Glutamatergic neuron (in vitro differentiated cells): ENCODE results near the gene ABCA2. TPM values are rescaled to one million over a fixed set of nuclear protein-coding genes. Genes with fewer than 3 reads are reported as not detected.
"Not testable (repeated sequence)": the region's sequence is repeated elsewhere in the genome, so short reads cannot be mapped to it uniquely, and the experiment has no call there.

ENCODE experiments used
- DNase-seq: peaks from one replicate; pipeline ENCODE4 v3.0.0; 2022
- H3K27ac Mint-ChIP-seq: one replicate; pipeline ENCODE4 v1.8.0; 2020; ENCODE audit warnings: mild to moderate bottlenecking, mixed read lengths, inconsistent platforms; ENCODE audit not compliant: unreplicated experiment
- H3K27me3 Mint-ChIP-seq: one replicate; pipeline ENCODE4 v1.8.0; 2020; ENCODE audit warnings: mild to moderate bottlenecking, moderate library complexity, mixed read lengths, inconsistent platforms; ENCODE audit not compliant: unreplicated experiment
- H3K36me3 Mint-ChIP-seq: one replicate; pipeline ENCODE4 v1.8.0; 2020; ENCODE audit warnings: mild to moderate bottlenecking, mixed read lengths, inconsistent platforms; ENCODE audit not compliant: unreplicated experiment
- H3K4me1 Mint-ChIP-seq: one replicate; pipeline ENCODE4 v1.8.0; 2020; ENCODE audit warnings: mild to moderate bottlenecking, low read depth, mixed read lengths, inconsistent platforms; ENCODE audit not compliant: unreplicated experiment
- H3K4me3 Mint-ChIP-seq: one replicate; pipeline ENCODE4 v1.8.0; 2020; ENCODE audit warnings: mild to moderate bottlenecking, mixed read lengths, inconsistent platforms; ENCODE audit not compliant: unreplicated experiment
- H3K9me3 Mint-ChIP-seq: one replicate; pipeline ENCODE4 v1.8.0; 2020; ENCODE audit warnings: mild to moderate bottlenecking, moderate library complexity, mixed read lengths, inconsistent platforms; ENCODE audit not compliant: unreplicated experiment
- total RNA-seq: library from RNA; stranded (reverse); fragmentation: NEBNext Ultra II Directional; extraction: Animal tissue kit (Norgen Biotek cat#: 25700); gene quantifications from one replicate; pipeline ENCODE4 v1.2.1, GENCODE V29; 2021; ENCODE audit not compliant: unreplicated experiment
- TF ChIP-seq, protein P1 (sequence below): fragments of 200-600 bp; sonication (generic); IDR thresholded peaks from one replicate; pipeline ENCODE4 v1.5.0; 2021; ENCODE audit not compliant: partially characterized antibody, unreplicated experiment

Gene ABCA2
- total RNA-seq, 1 donor from 2014 or later: 70.7 TPM

DNA sequence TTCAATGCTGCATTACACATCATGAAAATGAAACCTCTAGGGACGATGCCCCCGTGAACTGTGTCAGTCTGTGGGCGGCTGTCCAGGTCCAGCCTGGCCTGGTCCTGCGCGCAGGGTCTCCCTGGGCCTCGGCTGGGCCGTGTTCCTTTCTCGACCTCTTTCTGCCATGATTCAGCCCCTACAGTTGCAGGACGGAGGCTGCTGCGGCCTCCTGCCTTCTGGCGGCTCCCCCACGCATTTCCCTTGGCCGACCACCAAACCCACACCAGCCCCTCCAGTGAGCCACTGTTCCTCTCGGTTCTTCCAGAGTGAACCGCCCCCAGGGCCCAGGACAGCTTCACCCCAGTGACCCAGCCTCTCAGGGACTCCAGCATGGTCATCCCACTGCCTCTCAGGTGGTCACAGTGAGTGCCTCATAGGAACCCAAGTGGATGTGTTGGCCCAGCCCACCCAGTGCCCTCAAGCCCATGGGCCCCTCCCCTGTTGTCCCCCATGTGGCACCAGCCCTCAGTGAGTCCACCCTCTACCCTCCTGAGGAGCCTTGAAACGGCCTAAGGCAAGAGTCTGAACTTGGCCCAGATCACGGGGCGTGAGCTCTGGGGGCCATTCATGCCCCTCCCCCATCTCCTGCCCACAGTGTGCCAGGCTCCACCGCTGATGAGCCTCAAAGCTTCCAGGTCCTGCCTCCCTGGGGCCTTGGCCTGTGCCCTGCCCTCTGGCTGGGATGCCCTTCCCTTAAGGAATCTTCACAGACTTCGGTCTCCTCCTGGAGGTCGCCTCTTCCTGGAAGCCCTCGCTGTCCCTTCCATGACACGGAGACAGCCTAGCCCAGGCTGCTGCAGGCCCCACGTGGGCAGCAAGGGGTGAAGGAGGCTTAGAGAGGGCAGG is 21.7 kb downstream of the ABCA2 start:
- Mint-ChIP-seq H3K27me3 (peaks cover 3% of the 10 kb centered on the region), H3K27ac (no peak overlapping the region), H3K36me3 (no peaks in the 10 kb centered on the region), H3K4me3 (no peak overlapping the region), H3K9me3 (peaks cover 2% of the 10 kb centered on the region), H3K4me1 (peaks cover 2% of the 10 kb centered on the region)
- TF ChIP-seq, protein P1, sequence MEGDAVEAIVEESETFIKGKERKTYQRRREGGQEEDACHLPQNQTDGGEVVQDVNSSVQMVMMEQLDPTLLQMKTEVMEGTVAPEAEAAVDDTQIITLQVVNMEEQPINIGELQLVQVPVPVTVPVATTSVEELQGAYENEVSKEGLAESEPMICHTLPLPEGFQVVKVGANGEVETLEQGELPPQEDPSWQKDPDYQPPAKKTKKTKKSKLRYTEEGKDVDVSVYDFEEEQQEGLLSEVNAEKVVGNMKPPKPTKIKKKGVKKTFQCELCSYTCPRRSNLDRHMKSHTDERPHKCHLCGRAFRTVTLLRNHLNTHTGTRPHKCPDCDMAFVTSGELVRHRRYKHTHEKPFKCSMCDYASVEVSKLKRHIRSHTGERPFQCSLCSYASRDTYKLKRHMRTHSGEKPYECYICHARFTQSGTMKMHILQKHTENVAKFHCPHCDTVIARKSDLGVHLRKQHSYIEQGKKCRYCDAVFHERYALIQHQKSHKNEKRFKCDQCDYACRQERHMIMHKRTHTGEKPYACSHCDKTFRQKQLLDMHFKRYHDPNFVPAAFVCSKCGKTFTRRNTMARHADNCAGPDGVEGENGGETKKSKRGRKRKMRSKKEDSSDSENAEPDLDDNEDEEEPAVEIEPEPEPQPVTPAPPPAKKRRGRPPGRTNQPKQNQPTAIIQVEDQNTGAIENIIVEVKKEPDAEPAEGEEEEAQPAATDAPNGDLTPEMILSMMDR: no peak
- no peak for DNase-seq

DNA sequence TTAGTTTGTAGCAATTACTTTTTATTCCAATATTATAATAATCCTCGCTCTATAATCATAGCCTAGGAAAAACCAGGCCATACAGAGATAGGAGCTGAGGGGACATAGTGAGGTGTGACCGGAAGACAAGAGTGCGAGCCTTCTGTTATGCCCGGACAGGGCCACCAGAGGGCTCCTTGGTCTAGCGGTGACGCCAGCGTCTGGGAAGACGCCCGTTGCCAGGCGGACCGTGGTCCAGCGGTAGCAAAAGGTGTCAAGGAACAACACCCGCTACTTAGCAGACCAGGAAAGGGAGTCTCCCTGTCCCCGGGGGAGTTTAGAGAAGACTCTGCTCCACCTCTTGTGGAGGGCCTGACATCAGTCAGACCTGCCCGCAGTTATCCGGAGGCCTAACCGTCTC is 23.8 kb downstream of the ABCA2 start:
- H3K27me3 Mint-ChIP-seq, H3K27ac Mint-ChIP-seq, H3K4me3 Mint-ChIP-seq, H3K36me3 Mint-ChIP-seq, H3K9me3 Mint-ChIP-seq, H3K4me1 Mint-ChIP-seq: not testable (repeated sequence)
- peak; percentile 52 for DNase-seq
- TF ChIP-seq, protein P1: peak; percentile 62

DNA sequence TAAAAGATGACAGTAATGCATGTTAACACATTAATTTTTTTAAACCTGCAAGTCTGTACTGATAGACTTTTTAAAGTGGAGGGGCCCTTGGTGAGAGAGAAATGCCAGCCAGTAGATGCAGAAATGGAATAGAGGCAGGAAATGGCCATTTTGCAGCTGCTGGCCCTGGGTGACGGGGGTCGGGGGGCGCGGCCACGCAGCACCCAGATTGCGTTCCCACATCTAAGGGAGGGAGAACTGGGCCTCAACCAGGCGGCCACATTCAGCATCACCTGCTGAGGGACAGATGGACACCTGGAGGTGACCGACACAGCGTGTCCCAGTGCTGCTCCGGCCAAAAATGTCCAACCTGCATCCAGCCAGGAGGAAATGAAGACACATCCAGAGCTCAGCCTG is 25.4 kb downstream of the ABCA2 start:
- TF ChIP-seq, protein P1: no peak
- H3K27ac Mint-ChIP-seq: no peak overlapping the region
- no peak overlapping the region for H3K4me3 Mint-ChIP-seq
- H3K27me3 Mint-ChIP-seq: peaks cover 4% of the 10 kb centered on the region
- no peaks in the 10 kb centered on the region for H3K36me3 Mint-ChIP-seq
- peaks cover 2% of the 10 kb centered on the region for H3K4me1 Mint-ChIP-seq
- no peak for DNase-seq
- peaks cover 5% of the 10 kb centered on the region for H3K9me3 Mint-ChIP-seq

DNA sequence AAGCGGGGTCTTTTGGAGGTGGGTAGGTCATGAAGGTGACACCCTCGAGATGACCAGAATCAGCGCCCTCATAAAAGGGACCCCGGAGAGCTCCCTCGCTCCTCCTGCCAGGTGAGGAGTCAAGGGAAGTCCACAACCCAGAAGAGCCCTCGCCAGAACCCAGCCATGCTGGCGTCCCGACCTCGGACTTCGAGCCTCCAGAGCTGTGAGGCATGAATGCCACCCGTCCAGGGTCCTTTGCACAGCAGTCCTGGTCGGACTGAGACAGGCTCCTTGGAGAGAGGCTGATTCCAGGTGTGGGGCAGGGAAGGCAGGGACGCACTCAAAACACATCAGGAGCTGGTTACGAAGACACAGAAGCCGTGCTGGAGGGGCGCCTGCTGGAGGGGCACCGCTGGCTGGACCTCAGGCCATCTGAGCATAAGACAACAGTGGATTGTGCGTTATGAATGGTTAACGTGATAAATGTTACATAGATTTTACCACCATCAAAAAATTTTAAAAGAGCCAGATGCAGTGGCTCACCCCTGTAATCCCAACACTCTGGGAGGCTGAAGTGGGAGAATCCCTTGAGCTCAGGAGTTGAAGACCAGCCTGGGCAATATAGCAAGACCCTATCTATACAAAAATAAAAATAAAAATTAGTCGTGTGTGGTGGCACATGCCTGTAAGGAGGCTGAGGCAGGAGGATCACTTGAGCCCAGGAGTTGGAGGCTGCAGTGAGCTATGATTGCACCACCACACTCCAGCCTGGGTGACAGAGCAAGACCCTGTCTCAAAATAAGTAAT is 26.0 kb downstream of the ABCA2 start:
- Mint-ChIP-seq H3K4me3 (no peak overlapping the region), H3K27me3 (peaks cover 6% of the 10 kb centered on the region), H3K9me3 (peaks cover 7% of the 10 kb centered on the region), H3K4me1 (peaks cover 2% of the 10 kb centered on the region), H3K36me3 (no peaks in the 10 kb centered on the region), H3K27ac (no peak overlapping the region)
- DNase-seq: no peak
- TF ChIP-seq, protein P1: no peak
